Astrocyte (in vitro differentiated cells and primary cell): ENCODE data around the gene SLC6A3.

ENCODE experiments used
- EZH2 ChIP-seq: IDR thresholded peaks from 2 replicates; pipeline ENCODE4 v1.6.1; 2012; ENCODE audit warnings: mild to moderate bottlenecking, low read length, inconsistent platforms; ENCODE audit not compliant: insufficient read depth
- TF ChIP-seq, protein P1 (sequence below): IDR thresholded peaks from 2 replicates; pipeline ENCODE4 v1.5.1; 2011; ENCODE audit warnings: low read depth, mild to moderate bottlenecking, inconsistent platforms, low read length, moderate library complexity; ENCODE audit not compliant: insufficient read depth

DNA sequence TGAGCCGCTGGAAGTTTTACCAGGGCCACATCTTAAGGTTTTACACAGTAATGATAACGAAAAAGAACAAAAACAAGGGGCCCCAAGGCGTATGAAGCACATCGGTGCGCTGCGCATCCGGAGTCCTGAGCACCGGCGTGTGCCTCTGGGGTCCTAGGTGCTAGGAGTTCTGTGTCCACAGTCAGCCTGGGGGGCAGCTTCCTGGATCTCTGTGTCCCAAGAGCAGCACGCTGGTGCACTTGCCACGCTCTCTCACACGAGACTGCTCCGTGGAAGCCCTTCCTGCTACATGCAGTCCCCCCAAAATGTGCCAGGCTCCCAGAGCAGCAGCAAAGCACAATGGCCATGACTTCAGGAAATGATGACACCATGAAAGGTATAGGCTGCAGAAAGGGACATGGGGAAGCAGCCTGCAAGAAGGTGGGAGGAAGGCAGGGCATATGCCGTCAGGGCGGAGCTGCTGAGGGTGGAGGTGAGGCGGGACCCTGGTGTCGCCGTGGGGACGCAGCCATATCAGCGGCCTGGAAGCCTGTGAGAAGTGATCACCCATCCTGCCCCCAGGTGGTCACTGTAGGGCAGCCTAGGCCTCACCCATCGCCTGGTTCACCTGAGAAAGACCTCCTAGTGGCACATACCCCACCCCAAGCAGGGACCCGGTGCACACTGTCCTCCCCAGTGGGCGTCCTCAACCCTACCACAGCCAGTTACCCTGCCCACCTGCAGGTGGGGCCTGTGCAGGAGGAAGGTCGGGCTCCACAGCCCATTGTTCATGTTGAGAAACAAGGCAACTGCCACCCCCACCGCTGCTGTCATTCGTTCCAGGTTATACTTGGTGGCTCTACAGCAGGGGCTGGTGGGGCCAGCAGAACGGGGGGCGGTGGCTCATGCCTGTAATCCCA lies 23.6 kb upstream of the SLC6A3 start:
- TF ChIP-seq, protein P1, sequence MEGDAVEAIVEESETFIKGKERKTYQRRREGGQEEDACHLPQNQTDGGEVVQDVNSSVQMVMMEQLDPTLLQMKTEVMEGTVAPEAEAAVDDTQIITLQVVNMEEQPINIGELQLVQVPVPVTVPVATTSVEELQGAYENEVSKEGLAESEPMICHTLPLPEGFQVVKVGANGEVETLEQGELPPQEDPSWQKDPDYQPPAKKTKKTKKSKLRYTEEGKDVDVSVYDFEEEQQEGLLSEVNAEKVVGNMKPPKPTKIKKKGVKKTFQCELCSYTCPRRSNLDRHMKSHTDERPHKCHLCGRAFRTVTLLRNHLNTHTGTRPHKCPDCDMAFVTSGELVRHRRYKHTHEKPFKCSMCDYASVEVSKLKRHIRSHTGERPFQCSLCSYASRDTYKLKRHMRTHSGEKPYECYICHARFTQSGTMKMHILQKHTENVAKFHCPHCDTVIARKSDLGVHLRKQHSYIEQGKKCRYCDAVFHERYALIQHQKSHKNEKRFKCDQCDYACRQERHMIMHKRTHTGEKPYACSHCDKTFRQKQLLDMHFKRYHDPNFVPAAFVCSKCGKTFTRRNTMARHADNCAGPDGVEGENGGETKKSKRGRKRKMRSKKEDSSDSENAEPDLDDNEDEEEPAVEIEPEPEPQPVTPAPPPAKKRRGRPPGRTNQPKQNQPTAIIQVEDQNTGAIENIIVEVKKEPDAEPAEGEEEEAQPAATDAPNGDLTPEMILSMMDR, result no peak
- TF ChIP-seq EZH2, result no peak
